Left forelimb (tissue), 1 donor: ENCODE results near the gene MMD.
"Not testable (repeated sequence)": the region's sequence is repeated elsewhere in the genome, so short reads cannot be mapped to it uniquely, and the experiment has no call there.

Source experiments
- DNase-seq: peaks from one replicate; pipeline ENCODE4 v3.0.0-alpha.2; 2018; ENCODE audit warnings: low spot score

Gene MMD, protein sequence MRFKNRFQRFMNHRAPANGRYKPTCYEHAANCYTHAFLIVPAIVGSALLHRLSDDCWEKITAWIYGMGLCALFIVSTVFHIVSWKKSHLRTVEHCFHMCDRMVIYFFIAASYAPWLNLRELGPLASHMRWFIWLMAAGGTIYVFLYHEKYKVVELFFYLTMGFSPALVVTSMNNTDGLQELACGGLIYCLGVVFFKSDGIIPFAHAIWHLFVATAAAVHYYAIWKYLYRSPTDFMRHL

DNA sequence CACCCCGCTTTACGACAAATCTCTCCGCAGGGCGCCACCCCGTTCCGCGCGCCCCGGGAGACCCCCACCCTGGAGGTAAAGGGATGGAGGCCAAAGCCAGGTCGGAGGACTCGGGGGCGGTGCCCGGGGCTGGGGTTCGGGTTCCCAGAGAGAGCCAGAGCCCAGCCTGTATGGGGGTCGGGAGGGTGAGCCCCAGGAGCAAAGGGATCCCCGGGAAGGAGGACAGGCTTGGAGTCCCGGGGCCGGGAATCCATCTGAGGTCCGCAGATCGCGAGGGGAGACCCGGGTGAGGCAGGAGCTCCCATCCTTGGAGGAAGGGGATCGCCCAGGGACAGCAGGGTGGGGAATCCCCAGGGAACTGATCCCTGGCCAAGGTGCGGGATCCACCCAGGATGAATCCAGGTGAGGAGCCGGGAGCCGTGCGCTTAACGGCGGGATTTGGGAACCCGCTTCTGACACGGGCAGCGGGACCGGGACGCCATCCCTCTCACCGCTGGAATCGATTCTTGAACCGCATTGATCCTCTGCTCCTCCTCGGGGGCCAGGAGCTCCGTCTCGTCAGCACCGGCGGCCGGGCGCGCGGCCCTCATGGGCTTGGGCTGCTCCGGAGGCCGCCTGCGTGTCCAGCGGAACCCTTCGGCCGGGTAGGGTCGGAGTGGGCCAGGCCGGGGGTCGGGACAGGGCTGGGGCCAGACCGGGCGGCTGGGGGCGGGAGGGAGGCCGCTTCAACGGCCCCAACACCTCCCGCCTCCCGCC lies at the start of gene MMD:
TSS of gene MMD (minus strand) at position 657 of the 756 bp plus-strand sequence. CDS start at position 517, 140 bp downstream.
- DNase-seq, result peak; percentile 69

DNA sequence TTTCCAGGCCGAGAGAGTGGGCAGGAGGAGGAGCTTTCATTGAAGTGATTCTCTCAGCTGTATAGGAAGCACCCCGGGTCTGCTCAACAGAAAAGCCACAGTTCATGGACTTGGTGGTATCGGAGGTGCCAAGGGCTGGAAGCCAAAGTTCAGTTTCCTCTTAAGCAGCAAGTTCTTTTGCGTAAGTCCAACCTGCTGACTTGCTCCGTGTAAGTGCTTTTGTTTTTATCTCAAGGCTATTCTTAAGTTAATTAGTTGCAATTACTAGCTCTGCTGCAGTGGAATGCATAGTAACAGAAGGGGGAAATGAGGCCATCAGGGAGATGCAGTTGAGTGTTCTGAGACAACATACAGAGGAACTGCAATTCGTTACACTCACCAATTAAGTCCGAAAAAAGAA lies 45.0 kb upstream of the MMD start:
- no peak for DNase-seq

DNA sequence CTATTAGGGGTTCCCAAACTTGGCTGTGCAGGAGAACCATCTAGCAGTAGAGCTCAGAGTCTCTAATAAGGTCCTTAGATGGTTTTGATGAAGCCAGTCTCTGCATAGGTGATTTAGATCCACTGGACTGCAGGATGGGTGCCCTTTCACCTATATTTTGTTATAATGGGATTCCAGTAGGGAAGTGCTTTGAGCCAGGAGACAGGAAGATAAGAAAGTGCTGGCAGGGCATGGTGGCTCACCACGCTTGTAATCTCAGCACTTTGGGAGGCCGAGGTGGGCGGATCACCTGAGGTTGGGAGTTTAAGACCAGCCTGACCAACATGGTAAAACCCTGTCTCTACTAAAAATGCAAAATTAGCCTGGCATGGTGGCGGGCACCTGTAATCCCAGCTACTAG lies 44.1 kb upstream of the MMD start:
- DNase-seq, result not testable (repeated sequence)

DNA sequence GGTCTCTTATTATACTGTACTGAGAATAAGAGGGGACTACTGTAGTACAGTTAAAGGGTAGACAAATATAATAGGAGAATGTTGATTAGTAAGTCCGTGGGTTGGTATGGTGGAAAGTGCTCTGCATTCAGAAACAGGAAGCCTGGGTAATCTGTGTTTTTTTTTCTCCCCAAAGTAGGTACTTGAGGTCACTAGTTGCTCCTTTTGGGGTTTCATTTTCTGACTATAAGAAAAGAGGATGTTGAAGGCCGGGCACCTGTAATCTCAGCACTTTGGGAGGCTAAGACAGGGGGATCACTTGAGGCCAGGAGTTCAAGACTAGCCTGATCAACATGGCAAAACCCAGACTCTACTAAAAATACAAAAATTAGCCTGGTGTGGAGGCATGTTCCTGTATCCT lies 42.0 kb upstream of the MMD start:
- DNase-seq, result no peak

DNA sequence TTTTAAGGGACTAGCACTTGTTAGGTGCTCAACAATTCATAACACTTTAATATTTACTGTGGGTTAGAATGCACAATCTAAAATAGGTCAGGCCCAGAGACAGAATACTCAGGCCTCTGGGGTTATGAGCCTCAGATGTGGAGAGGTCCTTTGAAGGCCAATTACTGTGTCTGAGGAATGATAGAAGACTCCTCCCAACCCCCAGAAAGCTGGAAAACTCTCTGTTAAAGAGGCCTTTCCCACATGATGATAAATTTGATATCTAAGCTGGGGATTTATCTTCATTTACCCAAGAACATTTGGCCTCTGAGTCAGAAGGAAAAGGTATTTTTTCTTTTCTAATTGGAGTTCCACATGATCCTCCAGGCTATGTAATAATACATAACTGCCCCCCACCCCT lies 41.1 kb upstream of the MMD start:
- no peak for DNase-seq

DNA sequence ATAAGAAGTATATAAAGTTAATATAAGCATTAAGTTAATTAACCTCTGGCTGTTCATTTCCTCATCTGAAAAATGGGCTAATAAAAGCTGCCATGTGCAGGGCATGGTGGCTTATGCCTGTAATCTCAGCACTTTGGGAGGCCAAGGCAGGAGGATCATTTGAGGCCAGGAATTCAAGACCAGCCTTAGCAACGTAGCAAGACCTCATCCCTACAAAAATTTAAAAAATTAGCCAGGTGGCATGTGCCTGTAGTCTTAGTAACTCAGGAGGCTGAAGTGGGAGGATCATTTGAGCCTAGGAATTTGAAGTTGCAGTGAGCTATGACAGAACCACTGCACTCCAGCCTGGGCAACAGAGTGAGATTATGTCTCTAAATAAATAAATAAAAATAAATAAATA lies 40.6 kb upstream of the MMD start:
- DNase-seq, result no peak

DNA sequence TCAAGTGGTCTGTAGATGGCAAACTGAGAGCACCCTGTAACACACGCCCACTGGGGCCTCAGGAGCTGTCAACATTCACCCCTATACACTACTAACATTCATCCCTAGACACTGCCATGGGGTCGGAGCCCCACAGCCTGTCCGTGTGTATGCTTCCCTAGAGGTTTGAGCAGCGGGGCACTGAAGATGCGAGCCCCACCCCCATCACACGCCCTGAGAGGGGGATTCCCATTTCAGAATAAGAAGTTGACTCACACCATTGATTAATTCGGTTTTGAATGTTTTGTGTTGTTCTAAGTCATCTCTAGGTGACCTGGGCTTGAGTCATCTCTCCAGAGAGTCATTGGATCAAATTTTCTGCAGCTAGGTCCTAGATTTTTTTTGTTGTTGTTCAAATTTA lies 37.3 kb upstream of the MMD start:
- DNase-seq, result no peak

DNA sequence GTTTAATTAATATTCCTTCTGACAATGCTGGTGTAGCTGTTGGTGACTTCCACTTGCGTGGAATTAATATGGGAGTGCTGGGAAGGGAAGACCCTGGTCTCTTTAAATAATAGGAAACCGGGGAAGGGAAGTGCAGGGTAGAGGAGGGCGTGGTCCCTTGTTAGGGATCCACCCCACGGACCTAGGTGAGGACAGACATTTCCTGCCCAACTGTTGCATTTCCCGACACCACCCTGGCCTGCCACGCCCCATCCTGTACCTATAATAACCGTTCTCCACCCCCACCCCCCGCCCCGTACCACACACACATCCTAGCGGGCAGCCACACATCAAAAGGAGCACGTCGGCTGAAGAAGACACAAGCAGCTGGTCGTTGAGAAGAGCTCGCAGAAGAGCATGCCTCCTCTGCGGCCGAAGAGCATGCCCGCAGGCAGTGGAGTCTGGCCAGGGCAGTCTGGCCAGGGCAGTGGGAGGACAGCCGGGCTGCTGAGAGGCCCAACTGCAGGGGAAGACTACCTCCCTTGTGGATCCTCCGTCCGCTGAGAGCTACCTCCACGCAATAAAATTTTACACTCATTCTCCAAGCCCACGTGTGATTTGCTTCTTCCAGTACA lies 36.8 kb upstream of the MMD start:
- no peak for DNase-seq

DNA sequence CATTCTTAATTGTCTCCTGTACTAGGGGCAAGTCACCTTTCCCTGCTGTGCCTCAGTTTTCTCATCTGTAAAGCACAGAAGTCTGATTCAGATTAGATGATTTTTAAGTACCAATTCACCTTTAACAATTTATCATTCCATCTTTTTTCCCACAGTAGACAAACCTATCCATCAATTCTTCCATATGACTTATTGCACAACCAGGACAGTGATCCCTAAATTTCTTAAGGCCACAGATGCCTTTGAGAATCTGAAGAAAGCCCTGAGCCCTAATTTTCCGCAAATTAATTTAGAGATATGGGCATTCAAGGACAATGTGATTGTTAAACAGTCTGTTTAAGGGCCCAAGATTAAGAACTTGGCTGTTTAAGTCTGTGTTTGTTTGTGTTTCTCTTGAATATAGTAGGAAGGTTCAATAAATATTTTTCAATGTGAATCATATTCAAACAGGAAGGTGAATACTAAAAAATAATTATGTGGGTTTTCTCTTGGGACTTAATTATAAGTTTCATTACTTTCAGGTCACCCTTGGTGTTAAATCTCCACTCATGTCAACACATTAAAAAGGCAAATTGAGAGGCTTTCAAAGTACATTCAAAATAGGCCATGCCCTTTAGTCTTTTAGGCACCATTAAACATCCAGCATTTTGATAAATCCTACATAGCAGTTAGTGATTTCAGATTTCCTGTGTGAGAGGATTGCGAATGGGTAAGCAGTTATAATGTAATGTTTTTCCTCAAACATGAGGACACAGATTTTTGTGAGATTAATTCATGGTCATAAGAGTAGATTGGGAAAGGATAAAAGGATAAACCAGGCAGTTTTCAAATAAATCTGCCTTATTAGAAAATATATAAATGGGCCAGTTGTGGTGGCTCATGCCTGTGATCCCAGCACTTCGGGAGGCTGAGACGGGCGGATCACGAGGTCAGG lies 34.9 kb upstream of the MMD start:
- no peak for DNase-seq

DNA sequence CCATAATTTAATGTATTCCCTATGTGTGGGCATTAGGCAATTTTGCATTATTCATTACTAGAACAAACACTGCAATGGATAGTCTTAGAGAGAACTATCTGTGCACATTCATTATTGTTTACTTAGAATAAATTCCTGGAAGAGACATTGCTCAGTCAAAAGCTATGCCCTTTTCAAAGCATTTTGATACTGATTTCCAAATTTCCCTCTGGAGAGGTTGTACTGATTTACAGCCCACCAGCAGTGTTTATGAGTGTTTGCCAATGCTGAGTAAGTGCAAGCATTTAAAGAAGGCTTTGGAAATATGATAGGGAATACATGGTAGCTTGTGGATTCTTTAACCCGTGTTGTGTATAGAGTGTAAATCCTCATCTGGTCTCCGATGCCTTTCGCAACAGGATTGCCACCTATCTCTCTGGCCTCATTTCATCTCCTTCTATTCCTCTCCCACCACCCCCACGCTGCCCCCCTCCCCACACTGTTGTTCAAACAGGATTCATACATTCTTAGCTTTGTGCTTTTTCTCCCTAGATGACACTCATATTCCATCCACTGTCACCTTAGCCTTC lies 33.4 kb upstream of the MMD start:
- no peak for DNase-seq

DNA sequence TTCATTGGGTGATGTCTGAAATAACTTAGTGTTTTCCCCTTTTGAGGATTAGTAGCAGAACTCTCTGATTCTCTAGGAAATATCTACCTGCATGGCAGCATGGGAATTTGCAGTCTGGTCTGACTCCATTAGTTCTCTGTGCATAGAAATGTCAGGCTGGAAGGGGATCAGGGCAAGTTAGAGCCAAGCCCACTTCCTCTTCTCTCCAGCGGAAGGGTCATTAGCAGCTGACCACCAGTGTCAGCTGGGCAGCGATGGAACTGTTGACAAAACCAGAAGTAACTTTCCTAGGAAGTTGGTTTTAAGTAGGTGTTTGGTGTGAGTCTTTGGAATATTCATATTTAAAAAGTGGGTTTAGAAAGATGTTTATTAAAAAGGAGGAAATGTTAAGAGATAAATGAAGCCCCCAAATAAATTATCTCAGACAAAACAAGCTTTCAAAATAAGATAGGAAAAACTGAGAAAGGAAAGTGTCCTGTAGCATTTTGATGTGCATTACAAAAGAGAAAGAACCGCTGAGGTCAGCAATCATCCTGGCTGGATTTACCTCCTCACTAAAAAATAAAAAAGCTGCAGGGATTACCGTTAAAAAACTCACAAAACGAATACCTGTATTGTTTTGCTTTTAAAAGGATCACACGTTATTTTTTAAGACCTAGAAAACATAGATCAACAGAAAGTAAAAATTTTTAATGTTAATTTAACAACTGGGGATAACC lies 32.4 kb upstream of the MMD start:
- no peak for DNase-seq

DNA sequence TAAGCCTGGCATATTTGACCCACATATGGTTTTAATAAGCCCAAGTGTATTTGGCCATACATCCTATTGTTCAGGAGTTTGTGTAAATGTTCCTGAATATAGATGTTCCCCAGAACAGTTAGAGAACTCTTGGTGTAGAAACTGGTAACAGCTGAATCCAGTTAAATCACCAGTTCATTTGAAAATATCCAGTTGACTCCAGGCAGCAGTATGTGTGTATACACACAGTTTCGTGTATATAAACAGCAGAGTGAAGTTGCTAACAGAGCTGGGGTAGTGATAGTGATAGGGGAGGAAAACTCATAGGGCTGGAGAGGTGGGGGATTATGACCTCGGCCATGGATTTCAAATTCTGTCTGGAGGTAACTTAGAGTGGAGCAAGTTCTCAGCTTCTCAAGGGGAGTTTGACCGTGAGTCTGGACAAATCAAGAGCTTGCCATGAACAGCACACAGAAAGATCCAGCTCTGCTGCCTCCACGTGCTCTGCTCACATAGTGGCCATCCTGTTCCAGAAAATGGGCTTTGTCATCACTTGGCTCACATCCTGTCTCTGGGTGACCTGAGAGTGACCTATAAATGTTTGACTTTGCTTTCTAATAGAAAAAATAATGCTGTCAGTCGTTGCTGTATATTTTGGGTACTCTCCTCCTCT lies 30.6 kb upstream of the MMD start:
- DNase-seq, result no peak

DNA sequence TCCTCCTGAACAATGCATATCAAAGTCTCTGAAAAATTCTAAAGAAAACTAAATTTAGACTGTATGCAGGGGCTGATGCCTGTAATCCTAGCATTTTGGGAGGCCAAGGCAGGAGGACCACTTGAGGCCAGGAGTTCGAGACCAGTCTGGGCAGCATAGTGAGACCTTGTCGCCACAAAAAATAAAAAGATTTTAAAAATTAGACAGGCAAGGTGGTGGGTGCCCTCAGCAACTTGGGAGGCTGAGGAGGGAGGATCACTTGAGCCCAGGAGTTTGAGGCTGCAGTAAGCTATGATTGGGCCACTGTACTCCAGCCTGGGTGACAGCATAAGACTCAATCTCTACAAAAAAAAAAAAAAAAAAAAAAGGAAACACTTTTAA lies 30.1 kb upstream of the MMD start:
- no peak for DNase-seq

DNA sequence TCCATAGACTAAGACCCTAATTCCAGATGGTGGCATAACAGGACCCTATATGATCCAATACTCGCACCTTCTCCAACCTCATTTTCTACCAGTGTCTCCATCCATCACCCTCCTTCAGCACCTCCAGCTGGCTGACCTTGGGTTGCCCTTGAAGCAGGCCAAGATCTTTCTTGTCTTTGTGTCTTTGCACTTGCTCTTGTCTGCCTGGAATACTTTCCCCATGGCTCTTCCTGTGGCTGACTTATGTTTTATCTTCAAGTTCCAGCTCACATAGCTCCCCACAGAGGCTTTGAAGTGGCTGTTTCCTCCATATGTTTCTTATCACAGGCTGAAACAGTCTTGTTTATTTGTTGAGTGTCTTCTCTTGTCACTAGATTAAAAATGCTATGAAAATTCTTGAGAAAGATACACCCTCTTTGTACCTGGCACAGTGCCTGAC lies 29.6 kb upstream of the MMD start:
- no peak for DNase-seq

DNA sequence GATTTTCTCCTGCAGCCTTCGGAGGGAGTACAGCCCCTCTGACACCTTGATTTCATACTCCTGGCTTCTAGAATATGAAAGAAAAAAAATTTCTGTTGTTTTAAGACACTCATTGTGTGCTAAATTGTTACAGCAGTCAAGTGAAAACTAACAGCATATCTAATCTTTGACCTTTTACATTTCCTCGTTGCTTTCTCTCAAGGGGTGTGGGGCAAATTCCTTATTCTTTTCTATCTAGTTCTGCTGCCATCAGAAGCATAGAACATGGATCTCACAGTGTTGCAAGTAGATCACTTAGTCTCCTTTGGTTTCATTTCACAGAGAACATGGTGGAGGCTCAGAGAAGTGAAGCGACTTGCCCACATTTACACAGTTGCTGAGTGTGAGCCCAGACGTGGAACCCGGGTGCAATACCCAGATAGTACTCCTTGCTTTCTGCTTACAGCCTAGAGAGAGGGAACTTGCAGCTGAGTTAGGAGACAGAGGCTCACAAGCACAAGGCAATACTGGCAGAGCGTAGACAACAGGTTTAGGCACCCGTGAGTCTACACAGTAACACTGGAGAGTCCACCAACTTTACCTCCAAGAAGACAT lies 28.7 kb upstream of the MMD start:
- no peak for DNase-seq

DNA sequence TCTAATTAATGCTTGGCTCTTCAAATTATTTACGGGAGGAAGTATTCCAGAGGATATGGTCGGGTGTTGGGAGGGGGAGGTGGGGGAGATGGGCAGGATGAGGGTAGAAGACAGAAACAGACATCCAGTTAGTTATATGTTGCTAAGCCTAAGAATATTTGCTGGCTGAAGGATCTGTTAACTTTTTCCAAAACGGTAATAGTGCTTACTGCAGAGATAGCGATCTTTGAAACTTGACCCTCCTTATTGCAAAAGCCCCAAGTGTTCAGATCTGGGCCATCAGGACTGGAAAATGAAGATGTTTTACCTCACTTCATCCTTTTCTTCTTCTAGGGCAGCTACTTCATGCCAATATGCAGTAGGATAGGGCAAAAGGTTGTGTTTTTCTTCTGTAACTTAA lies 27.0 kb upstream of the MMD start:
- DNase-seq, result no peak

DNA sequence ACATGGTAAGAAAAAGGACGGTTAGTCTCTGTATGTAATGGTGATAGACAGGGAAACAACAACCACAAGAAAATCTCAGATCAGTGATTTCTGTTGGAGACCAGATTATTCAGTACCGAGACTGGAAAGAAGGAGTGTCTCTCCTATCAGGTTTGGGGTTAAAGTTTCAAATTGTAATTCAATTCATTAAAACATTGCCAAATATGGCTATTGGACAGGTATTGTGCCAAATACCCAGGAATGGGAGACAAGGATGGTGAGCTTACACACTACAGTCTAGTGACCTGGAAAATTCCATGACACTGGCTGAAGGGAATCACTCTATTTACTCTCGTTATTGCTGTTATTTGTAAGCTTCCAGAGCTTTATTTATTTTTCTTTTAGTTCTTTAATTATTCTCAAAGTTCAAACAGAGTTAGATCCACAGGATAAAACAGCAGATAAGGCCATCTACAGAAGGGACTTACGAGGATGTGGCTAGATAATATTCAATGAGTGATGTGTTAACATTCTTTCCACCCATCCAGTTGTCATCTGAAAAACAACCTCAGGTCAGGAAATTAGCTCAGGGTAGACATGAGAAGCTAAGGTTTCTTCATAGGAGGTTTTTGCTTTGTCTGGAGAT lies 25.1 kb upstream of the MMD start:
- DNase-seq, result no peak

DNA sequence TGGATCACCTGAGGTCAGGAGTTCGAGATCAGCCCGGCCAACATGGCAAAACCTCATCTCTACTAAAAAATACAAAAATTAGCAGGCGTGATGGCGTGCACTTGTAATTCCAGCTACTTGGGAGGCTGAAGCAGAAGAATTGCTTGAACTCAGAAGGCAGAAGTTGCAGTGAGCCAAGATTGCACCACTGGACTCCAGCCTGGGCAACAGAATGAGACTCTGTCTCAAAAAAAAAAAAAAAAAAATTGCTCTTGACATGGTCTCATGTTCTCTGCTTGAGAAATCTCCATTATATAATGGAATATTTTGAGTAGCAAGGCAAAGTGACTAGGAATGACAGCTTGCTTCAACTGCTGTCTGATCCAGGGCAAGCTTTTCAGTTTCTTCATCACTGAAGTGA lies 24.4 kb upstream of the MMD start:
- DNase-seq, result not testable (repeated sequence)

DNA sequence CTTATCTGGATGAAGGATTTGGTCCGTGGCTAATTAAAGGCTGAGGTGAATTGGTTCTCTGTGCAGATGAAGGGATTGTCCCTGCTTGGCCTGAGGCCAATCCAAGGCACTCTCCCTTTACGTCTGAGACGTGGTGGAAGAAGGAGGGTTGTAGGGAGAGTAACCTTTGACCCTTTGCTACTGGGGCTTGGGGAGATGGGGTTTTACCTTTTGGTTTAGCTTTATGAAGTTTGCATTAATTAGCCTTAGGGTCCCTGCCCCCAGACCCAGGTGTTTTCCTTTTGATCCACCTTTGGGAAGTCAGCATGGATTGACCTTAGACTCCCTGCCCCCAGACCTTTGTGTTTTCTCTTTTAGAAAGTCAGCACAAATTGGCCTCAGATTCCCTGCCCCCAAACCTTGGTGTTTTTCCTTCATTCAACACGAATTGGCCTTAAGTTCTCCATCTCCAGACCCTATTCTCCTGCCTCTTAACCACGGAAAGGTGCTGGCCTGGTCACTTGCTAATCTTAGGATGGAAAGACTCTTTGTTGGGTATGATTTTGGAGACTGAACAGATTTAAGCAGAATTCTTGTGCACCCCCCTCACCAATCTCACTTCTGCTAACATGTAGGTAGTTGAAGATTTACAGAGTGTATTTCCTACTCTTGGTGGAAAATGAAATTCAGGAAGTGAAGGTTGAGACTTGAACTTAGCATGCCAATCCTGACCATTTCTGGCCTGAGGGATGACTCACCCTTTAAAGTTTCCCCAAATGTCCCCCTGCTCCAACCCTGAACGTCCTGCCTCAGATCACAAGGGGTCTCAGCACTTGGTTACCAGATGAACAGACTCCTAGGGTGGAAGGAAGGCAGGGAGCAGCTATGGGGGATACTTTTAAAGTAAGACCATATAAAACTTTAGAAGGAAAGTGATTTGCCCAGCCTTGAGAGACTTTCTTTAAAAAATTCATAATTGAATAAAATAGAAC lies 23.1 kb upstream of the MMD start:
- DNase-seq, result no peak
